HUES6 (cell line): Measurements from ENCODE around the gene CLIP1.
"Not testable (repeated sequence)": the region's sequence is repeated elsewhere in the genome, so short reads cannot be mapped to it uniquely, and the experiment has no call there.

ENCODE experiments used
- H3K27ac ChIP-seq: 2 replicates; pipeline ENCODE4 v1.7.0; 2013; ENCODE audit warnings: low read depth, mild to moderate bottlenecking, low read length, inconsistent platforms
- H3K27me3 ChIP-seq: 2 replicates; pipeline ENCODE4 v1.6.1; 2013; ENCODE audit warnings: low read length; ENCODE audit not compliant: control insufficient read depth, insufficient read depth
- H3K36me3 ChIP-seq: 2 replicates; pipeline ENCODE4 v1.6.1; 2013; ENCODE audit warnings: low read length; ENCODE audit not compliant: control insufficient read depth, insufficient read depth
- H3K4me1 ChIP-seq: 2 replicates; pipeline ENCODE4 v1.6.1; 2013; ENCODE audit warnings: low read length; ENCODE audit not compliant: control insufficient read depth, insufficient read depth
- H3K4me3 ChIP-seq: 2 replicates; pipeline ENCODE4 v1.5.1; 2013; ENCODE audit warnings: low read depth, low read length
- H3K9ac ChIP-seq: one replicate; pipeline ENCODE4 v1.6.1; 2013; ENCODE audit warnings: mild to moderate bottlenecking, low read length
- H3K9me3 ChIP-seq: 2 replicates; pipeline ENCODE4 v1.6.1; 2013; ENCODE audit warnings: low read depth, low read length; ENCODE audit not compliant: control insufficient read depth, insufficient read depth

Gene CLIP1

DNA sequence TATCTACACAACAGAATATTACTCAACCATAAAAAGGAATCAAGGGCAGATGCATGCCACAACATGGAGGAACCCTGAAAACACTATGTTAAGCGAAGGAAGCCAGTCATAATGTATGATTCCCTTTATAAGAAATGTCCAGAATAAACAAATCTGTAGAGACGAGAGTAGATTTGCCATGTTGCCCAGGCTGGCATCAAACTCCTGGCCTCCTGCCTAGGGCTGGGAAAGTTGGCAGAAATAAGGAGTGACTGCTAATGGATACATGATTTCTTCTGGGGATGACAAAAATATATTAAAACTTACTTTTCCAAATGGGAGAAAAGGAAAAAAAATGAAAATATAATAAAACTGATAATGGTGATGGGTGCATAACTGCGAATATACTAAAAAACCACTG is 10.9 kb downstream of the CLIP1 start:
- Histone ChIP-seq H3K4me3 (no peak overlapping the region), H3K9ac (no peak overlapping the region), H3K9me3 (peaks cover 4% of the 10 kb centered on the region; the same call in 1 of the 2 replicates), H3K36me3 (no peaks in the 10 kb centered on the region), H3K27ac (no peak overlapping the region), H3K4me1 (no peaks in the 10 kb centered on the region; the same call in 1 of the 2 replicates), H3K27me3 (no peaks in the 10 kb centered on the region)

- no peak overlapping the region for H3K4me3 ChIP-seq
- no peak overlapping the region for H3K27ac ChIP-seq
- no peak overlapping the region for H3K9ac ChIP-seq
- H3K4me1 ChIP-seq = no peaks in the 10 kb centered on the region
- H3K36me3 ChIP-seq = no peaks in the 10 kb centered on the region
- no peaks in the 10 kb centered on the region for H3K27me3 ChIP-seq
- H3K9me3 ChIP-seq = peaks cover 4% of the 10 kb centered on the region; the same call in 1 of the 2 replicates
Measured at GRCh38 chr12:122407208-122407607, 15.3 kb downstream of the CLIP1 start.

DNA sequence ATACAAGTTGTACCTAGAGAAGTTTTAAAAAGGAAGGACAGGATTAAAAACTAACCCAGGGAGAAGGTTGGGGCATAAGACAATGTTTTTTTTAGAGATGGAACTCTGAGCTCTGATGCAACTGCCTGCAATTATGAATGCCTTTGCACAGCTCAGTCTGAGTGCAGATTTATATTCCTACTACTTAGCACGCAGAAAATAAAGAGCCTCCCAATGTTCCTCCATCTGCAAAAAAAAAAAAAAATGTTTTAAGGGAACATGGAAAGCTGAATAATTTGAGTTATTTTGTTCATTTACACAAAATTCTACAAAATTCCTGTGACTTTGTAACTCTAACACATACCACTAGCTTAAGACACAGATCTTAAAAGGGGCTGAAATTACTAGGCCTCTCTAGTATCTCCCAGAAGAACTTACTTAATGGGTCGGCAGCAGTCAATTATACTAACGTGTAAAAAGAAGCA is 15.7 kb downstream of the CLIP1 start:
- Histone ChIP-seq H3K4me1 (no peaks in the 10 kb centered on the region), H3K27ac (no peak overlapping the region), H3K9ac (no peak overlapping the region), H3K36me3 (no peaks in the 10 kb centered on the region), H3K4me3 (no peak overlapping the region), H3K27me3 (no peaks in the 10 kb centered on the region), H3K9me3 (peaks cover 4% of the 10 kb centered on the region; the same call in 1 of the 2 replicates)

- Histone ChIP-seq H3K9me3 (no peaks in the 10 kb centered on the region), H3K9ac (no peak overlapping the region), H3K36me3 (no peaks in the 10 kb centered on the region), H3K4me3 (no peak overlapping the region), H3K27me3 (no peaks in the 10 kb centered on the region), H3K27ac (no peak overlapping the region), H3K4me1 (peaks cover 16% of the 10 kb centered on the region)
Measured at GRCh38 chr12:122403831-122404230, 18.6 kb downstream of the CLIP1 start.

GRCh38 chr12:122403115-122403770 is 19.2 kb downstream of the CLIP1 start:
- Histone ChIP-seq H3K9ac (no peak overlapping the region), H3K4me1 (peaks cover 16% of the 10 kb centered on the region), H3K36me3 (no peaks in the 10 kb centered on the region), H3K4me3 (no peak overlapping the region), H3K27me3 (no peaks in the 10 kb centered on the region), H3K9me3 (no peaks in the 10 kb centered on the region), H3K27ac (no peak overlapping the region)

DNA sequence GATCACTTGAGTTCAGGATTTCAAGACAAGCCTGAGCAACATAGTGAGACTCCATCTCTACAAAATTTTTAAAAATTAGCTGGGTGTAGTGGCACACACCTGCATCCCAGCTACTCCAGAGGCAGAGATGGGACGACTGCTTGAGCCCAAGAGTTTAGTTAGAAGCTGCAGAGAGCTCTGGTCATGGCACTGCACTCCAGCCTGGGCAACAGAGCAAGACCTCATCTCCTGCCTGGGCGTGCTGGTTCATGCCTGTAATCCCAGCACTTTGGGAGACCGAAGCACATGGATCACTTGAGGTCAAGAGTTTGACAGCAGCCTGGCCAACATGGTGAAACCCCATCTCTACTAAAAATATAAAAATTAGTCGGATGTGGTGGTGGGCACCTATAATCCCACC is 20.2 kb downstream of the CLIP1 start:
- H3K4me1 ChIP-seq = peaks cover 16% of the 10 kb centered on the region
- H3K4me3 ChIP-seq = no peak overlapping the region
- no peak overlapping the region for H3K9ac ChIP-seq
- H3K36me3 ChIP-seq = no peaks in the 10 kb centered on the region
- H3K9me3 ChIP-seq = no peaks in the 10 kb centered on the region
- no peaks in the 10 kb centered on the region for H3K27me3 ChIP-seq
- H3K27ac ChIP-seq = no peak overlapping the region

DNA sequence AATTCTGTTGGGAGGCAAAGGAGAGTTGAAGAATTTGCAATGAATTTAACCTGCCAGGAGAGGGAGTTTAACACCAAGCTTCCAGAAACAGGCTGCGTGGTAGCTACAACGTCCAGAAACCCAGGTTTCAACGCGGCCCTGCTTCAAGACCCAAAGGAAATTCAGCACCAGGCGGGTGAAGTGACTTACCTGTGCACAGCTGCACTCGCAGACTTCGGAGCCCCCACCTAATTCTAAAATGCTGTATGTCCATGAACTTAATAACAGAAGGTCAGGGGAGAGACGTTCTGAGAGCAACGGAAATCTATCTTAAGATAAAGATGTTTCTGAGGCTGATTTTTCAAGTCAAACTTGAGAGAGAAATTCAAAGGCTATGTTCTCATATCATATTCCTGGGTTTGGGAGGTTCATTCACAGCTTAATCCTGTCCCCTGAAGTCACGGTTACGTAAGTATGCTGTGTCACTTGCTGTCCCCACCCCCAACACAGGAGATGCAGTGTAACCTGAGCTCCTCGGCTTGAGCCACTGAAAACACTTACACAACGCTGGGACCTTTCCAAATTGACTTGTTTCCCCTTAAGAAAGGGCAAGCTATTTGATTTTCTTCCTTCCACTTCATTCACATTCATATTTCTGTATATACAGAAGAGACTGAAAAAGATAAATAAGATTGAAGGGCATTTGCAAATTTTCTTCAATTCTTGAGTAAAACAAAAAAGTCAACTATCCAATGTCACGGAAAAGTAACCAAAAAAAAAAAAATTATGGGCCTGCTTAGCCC is 22.7 kb downstream of the CLIP1 start:
- Histone ChIP-seq H3K27me3 (no peaks in the 10 kb centered on the region), H3K4me3 (peak overlapping the region; percentile 49), H3K27ac (peak overlapping the region; percentile 88), H3K36me3 (no peaks in the 10 kb centered on the region), H3K4me1 (peaks cover 16% of the 10 kb centered on the region), H3K9me3 (no peaks in the 10 kb centered on the region), H3K9ac (peak overlapping the region; percentile 88)

DNA sequence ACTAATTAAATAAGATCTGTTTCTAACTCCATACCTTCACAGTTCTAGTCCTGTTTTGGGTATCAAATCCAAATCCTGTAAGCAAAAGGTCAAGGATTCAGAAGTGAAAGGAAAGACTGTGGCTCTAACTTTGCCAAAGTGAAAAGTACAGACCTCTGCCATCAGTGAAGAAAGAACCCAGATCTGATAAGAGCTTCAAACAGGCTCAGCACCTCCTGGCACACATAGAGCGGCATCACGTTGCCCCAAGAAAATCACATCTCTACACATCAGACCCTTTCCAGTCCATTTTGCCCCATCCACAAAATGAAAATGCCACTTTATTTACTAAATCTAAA is 23.2 kb downstream of the CLIP1 start:
- Histone ChIP-seq H3K27me3 (no peaks in the 10 kb centered on the region), H3K4me3 (no peak overlapping the region; the same call in 1 of the 2 replicates), H3K36me3 (no peaks in the 10 kb centered on the region), H3K27ac (peak overlapping the region; percentile 88; the same call in 1 of the 2 replicates), H3K9ac (peak overlapping the region; percentile 88), H3K4me1 (peaks cover 16% of the 10 kb centered on the region), H3K9me3 (no peaks in the 10 kb centered on the region)

DNA sequence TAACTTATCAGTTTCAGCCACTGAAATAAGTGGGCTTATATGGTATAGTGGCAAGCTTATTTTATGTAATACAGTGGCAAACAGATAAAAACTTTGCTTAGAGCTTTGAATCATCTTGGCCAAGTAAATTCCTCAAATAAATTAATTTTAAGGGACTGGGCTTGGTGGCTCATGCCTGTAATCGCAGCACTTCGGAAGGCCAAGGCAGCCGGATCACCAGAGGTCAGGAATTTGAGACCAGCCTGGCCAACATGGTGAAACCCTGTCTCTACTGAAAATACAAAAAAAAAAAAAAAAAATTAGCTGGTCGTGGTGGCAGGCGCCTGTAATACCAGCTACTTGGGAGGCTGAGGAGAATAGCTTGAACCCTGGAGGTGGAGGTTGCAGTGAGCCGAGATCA is 24.5 kb downstream of the CLIP1 start:
- not testable (repeated sequence) for H3K27me3 ChIP-seq, H3K9me3 ChIP-seq, H3K4me3 ChIP-seq, H3K9ac ChIP-seq, H3K27ac ChIP-seq, H3K36me3 ChIP-seq
- H3K4me1 ChIP-seq = peaks cover 16% of the 10 kb centered on the region

- Histone ChIP-seq H3K9ac (no peak overlapping the region), H3K9me3 (no peaks in the 10 kb centered on the region), H3K4me3 (no peak overlapping the region), H3K36me3 (no peaks in the 10 kb centered on the region), H3K27me3 (no peaks in the 10 kb centered on the region), H3K4me1 (peaks cover 13% of the 10 kb centered on the region), H3K27ac (no peak overlapping the region)
Measured at GRCh38 chr12:122395319-122395718, 27.1 kb downstream of the CLIP1 start.

DNA sequence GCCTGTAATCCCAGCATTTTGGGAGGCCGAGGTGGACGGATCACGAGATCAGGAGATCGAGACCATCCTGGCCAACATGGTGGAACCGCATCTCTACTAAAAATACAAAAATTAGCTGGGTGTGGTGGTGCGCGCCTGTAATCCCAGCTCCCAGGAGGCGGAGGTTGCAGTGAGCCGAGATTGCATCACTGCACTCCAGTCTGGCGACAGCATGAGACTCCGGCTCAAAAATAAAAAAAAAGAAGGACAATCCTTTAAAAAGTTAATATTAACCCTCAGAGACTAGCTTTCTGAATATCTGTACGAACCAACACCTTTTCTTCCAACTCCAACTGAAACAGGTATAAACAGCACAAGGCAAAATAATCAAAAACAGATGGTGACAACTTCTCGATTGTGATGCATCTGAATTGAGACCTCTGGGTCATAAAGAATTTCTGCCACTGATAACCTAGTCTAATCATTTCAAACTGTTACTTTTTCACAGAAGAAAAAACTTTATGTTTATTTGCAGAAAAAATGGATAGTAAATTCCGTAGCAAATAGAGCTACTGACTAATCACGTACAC is 27.8 kb downstream of the CLIP1 start:
- no peak overlapping the region for H3K4me3 ChIP-seq
- no peaks in the 10 kb centered on the region for H3K36me3 ChIP-seq

More for the DNA sequence above, 27.8 kb downstream of the CLIP1 start:
- Histone ChIP-seq H3K4me1 (peaks cover 6% of the 10 kb centered on the region), H3K9me3 (no peaks in the 10 kb centered on the region), H3K27ac (no peak overlapping the region), H3K9ac (no peak overlapping the region), H3K27me3 (no peaks in the 10 kb centered on the region)
